Tibial nerve (tissue), 4 donors: ENCODE data around the gene TBC1D22A.

Experiments used
- CTCF ChIP-seq, 5 experiments: fragments of 200-600 bp in 3 of 5; fragments of 450-650 bp in 2 of 5; sonication (generic) in 3 of 5; IDR thresholded peaks; one replicate each; pipeline ENCODE4 v1.5.1; 2016 to 2019; ENCODE audit warnings: antibody characterized with exemption in 5 of 5, mild to moderate bottlenecking in 3 of 5, moderate library complexity in 2 of 5
- EP300 ChIP-seq, 2 donors: sonication (generic); formaldehyde crosslinking; IDR thresholded peaks; one replicate each; pipeline ENCODE4 v1.6.1; 2017; ENCODE audit warnings: antibody characterized with exemption in 2 of 2, mild to moderate bottlenecking in 1 of 2
- POLR2A ChIP-seq, 2 donors: fragments of 450-650 bp; IDR thresholded peaks; one replicate each; pipeline ENCODE4 v1.6.1; 2017; ENCODE audit warnings: antibody characterized with exemption in 2 of 2, mild to moderate bottlenecking in 2 of 2, moderate library complexity in 2 of 2

DNA sequence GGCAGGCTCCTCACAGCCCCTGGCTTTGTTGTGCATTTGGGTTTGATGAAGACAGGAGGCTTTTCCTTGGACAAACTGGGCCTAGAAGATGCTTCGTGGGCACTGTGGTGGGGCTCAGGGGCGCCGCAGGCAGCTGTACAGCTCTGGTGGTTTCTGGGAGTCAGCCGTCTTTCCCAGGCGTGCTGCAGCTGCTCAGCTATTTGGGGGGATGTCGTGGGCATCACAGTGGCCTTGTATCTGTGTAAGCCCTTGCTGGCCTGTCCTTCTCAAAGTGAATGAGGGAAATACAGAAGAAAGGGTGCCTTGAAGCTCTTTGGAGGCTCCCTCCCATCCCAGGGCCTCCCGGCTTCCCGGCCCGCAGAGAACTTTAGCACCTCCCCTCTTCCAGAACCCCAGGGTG is 89.5 kb downstream of the TBC1D22A start:
- no peak for TF ChIP-seq EP300 (IDR thresholded peaks at IDR 0.05)
- no peak for TF ChIP-seq CTCF (IDR thresholded peaks at IDR 0.05)
- no peak for TF ChIP-seq POLR2A (IDR thresholded peaks at IDR 0.05)
